GM18868 (cell line): ENCODE measurements around the gene HINFP.
"Not testable (repeated sequence)": the region's sequence is repeated elsewhere in the genome, so short reads cannot be mapped to it uniquely, and the experiment has no call there.

Source experiments
- ATAC-seq: cut with Tn5 transposase; IDR thresholded peaks from one replicate; pipeline ENCODE4 v1.9.1; 2021; ENCODE audit warnings: mild to moderate bottlenecking, moderate library complexity; ENCODE audit not compliant: unreplicated experiment

HINFP gene

GRCh38 chr11:119100246-119100970 lies 21.0 kb upstream of the HINFP start:
- ATAC-seq, result no peak

- ATAC-seq, result peak; percentile 12
Measured at GRCh38 chr11:119100994-119101758, 20.2 kb upstream of the HINFP start.

GRCh38 chr11:119101759-119102423 lies 19.5 kb upstream of the HINFP start, which contains the start of gene DPAGT1:
Gene DPAGT1 (minus strand): TSS chr11:119101853. CDS start chr11:119101655, 198 bp downstream.
- ATAC-seq, result peak; percentile 79

GRCh38 chr11:119103161-119103664 lies 18.2 kb upstream of the HINFP start:
- not testable (repeated sequence) for ATAC-seq

GRCh38 chr11:119103793-119104192 lies 17.6 kb upstream of the HINFP start:
- ATAC-seq, result no peak

GRCh38 chr11:119106564-119107537 lies 14.5 kb upstream of the HINFP start, which contains the start of gene C2CD2L:
Gene C2CD2L (plus strand): TSS chr11:119107344. CDS start chr11:119107742, 398 bp downstream.
- ATAC-seq, result peak; percentile 80

- peak; percentile 14 for ATAC-seq
Measured at GRCh38 chr11:119107538-119108145, 13.7 kb upstream of the HINFP start.

GRCh38 chr11:119108146-119108856 lies 13.1 kb upstream of the HINFP start:
- ATAC-seq, result no peak

- ATAC-seq, result no peak
Measured at GRCh38 chr11:119108857-119109221, 12.5 kb upstream of the HINFP start.

GRCh38 chr11:119109843-119110242 lies 11.5 kb upstream of the HINFP start:
- ATAC-seq, result no peak

GRCh38 chr11:119110439-119110838 lies 10.9 kb upstream of the HINFP start:
- no peak for ATAC-seq

GRCh38 chr11:119111361-119111925 lies 9.9 kb upstream of the HINFP start:
- no peak for ATAC-seq

- ATAC-seq, result no peak
Measured at GRCh38 chr11:119112314-119113020, 8.9 kb upstream of the HINFP start.

- no peak for ATAC-seq
Measured at GRCh38 chr11:119113716-119114115, 7.7 kb upstream of the HINFP start.

GRCh38 chr11:119114351-119114750 lies 7.0 kb upstream of the HINFP start:
- ATAC-seq, result no peak

GRCh38 chr11:119115484-119116234 lies 5.7 kb upstream of the HINFP start:
- no peak for ATAC-seq

GRCh38 chr11:119116235-119116594 lies 5.2 kb upstream of the HINFP start:
- no peak for ATAC-seq

- no peak for ATAC-seq
Measured at GRCh38 chr11:119116601-119117000, 4.8 kb upstream of the HINFP start.
